SK-N-SH (cell line): Measurements from ENCODE around the gene INPP5A. TPM values are rescaled to one million over a fixed set of nuclear protein-coding genes. Genes with fewer than 3 reads are reported as not detected.

Experiments
- CTCF ChIA-PET: fragments of 300-600, 350-600 bp; formaldehyde crosslinking; extraction: SDS; loops from one replicate; lab custom pipeline; 2021; lab: Yijun Ruan, JAX
- POLR2A ChIA-PET: fragments of 350-600 bp; sonication (Branson Sonifier 250); formaldehyde crosslinking; extraction: SDS; loops from one replicate; lab custom pipeline; 2020; ENCODE audit warnings: antibody characterized with exemption, inconsistent platforms; lab: Yijun Ruan, JAX
- DNase-seq: peaks from one replicate; pipeline ENCODE4 v3.0.0; 2012
- H2AFZ ChIP-seq: fragments of 200-600 bp; sonication (generic); 2 replicates; pipeline ENCODE4 v1.8.1; 2016; ENCODE audit warnings: antibody characterized with exemption, mild to moderate bottlenecking, low read depth
- H3F3A ChIP-seq: fragments of 200-600 bp; sonication (generic); replicated peaks from 2 replicates; pipeline ENCODE3; 2016; ENCODE audit warnings: antibody characterized with exemption, mild to moderate bottlenecking; ENCODE audit not compliant: insufficient read depth
- H3K27ac ChIP-seq, 2 experiments: fragments of 200-500 bp in 1 of 2; fragments of 200-600 bp in 1 of 2; sonication (Bioruptor generic) in 1 of 2; sonication (generic), shearing (Covaris generic) in 1 of 2; 2 replicates each; pipeline versions ENCODE4 v1.5.1 to v1.6.1; 2014 to 2016; ENCODE audit warnings: low read depth in 2 of 2, inconsistent platforms in 1 of 2, low read length in 1 of 2, mild to moderate bottlenecking in 1 of 2, mixed read lengths in 1 of 2
- H3K27me3 ChIP-seq: fragments of 200-600 bp; sonication (generic), shearing (Covaris generic); 2 replicates; pipeline ENCODE4 v1.6.1; 2016; ENCODE audit warnings: mixed run types; ENCODE audit not compliant: insufficient read depth
- H3K36me3 ChIP-seq, 2 experiments: fragments of 200-500 bp in 1 of 2; fragments of 200-600 bp in 1 of 2; sonication (Bioruptor generic) in 1 of 2; sonication (generic) in 1 of 2; replicated peaks in 1 of 2; 2 replicates each; pipeline versions ENCODE3 to v1.5.1; 2014 to 2016; ENCODE audit warnings: low read length in 1 of 2, mild to moderate bottlenecking in 1 of 2; ENCODE audit not compliant: insufficient read depth in 2 of 2, control insufficient read depth in 1 of 2
- H3K4me1 ChIP-seq, 2 experiments: fragments of 200-500 bp in 1 of 2; fragments of 200-600 bp in 1 of 2; sonication (Bioruptor generic) in 1 of 2; sonication (generic), shearing (Covaris generic) in 1 of 2; 2 replicates each; pipeline versions ENCODE4 v1.5.1 to v1.6.1; 2014 to 2016; ENCODE audit warnings: low read depth in 1 of 2, low read length in 1 of 2, mixed run types in 1 of 2; ENCODE audit not compliant: insufficient read depth in 2 of 2, control insufficient read depth in 1 of 2
- H3K4me2 ChIP-seq: fragments of 200-600 bp; sonication (generic), shearing (Covaris generic); 2 replicates; pipeline ENCODE4 v1.6.1; 2017; ENCODE audit warnings: mixed run types
- H3K4me3 ChIP-seq, 2 experiments: fragments of 200-500 bp in 1 of 2; fragments of 200-600 bp in 1 of 2; sonication (Bioruptor generic) in 1 of 2; sonication (generic), shearing (Covaris generic) in 1 of 2; 2 replicates each; pipeline versions ENCODE4 v1.5.1 to v1.8.1; 2014 to 2016; ENCODE audit warnings: low read depth in 2 of 2, inconsistent platforms in 1 of 2, low read length in 1 of 2, mild to moderate bottlenecking in 1 of 2, mixed read lengths in 1 of 2, moderate library complexity in 1 of 2
- H3K79me2 ChIP-seq: fragments of 200-600 bp; sonication (generic); 2 replicates; pipeline ENCODE4 v1.8.1; 2017; ENCODE audit warnings: mild to moderate bottlenecking; ENCODE audit not compliant: insufficient read depth
- H3K9ac ChIP-seq: fragments of 200-600 bp; sonication (generic); 2 replicates; pipeline ENCODE4 v1.6.1; 2017; ENCODE audit warnings: mixed run types
- H3K9me2 ChIP-seq: fragments of 200-600 bp; sonication (generic); 2 replicates; pipeline ENCODE4 v1.6.1; 2017; ENCODE audit warnings: mixed run types
- H3K9me3 ChIP-seq: fragments of 200-600 bp; sonication (generic); 2 replicates; pipeline ENCODE4 v1.6.1; 2017; ENCODE audit warnings: mixed run types, mild to moderate bottlenecking, moderate library complexity
- H4K20me1 ChIP-seq: fragments of 200-600 bp; sonication (generic); 2 replicates; pipeline ENCODE4 v1.6.1; 2017; ENCODE audit warnings: mild to moderate bottlenecking, mixed run types; ENCODE audit not compliant: insufficient read depth
- ELF1 ChIP-seq: IDR thresholded peaks from 2 replicates; pipeline ENCODE4 v1.4.0; 2012
- EZH2phosphoT487 ChIP-seq: fragments of 200-600 bp; sonication (generic); IDR thresholded peaks from 2 replicates; pipeline ENCODE4 v1.6.1; 2017; ENCODE audit warnings: low read depth, mixed run types, mild to moderate bottlenecking, antibody characterized with exemption, moderate library complexity, borderline replicate concordance
- FOSL2 ChIP-seq: IDR thresholded peaks from 2 replicates; pipeline ENCODE4 v1.4.0; 2012; ENCODE audit warnings: low read depth, mild to moderate bottlenecking, moderate library complexity, borderline replicate concordance
- FOXM1 ChIP-seq: IDR thresholded peaks from 2 replicates; pipeline ENCODE4 v1.4.0; 2012; ENCODE audit warnings: low read depth, mild to moderate bottlenecking
- GABPA ChIP-seq: IDR thresholded peaks from 2 replicates; pipeline ENCODE4 v1.4.0; 2012; ENCODE audit warnings: low read depth, mild to moderate bottlenecking
- MEF2A ChIP-seq: IDR thresholded peaks from 2 replicates; pipeline ENCODE4 v1.4.0; 2012; ENCODE audit warnings: low read depth, borderline replicate concordance
- RAD21 ChIP-seq: IDR thresholded peaks from 2 replicates; pipeline ENCODE4 v1.6.1; 2012; ENCODE audit warnings: mild to moderate bottlenecking, low read length
- RCOR1 ChIP-seq: fragments of 150-350 bp; IDR thresholded peaks from 2 replicates; pipeline ENCODE4 v1.6.1; 2017; ENCODE audit warnings: antibody characterized with exemption, low read length
- RXRA ChIP-seq: IDR thresholded peaks from 2 replicates; pipeline ENCODE4 v1.4.0; 2012; ENCODE audit warnings: low read depth, mild to moderate bottlenecking, borderline replicate concordance
- TCF12 ChIP-seq: IDR thresholded peaks from 2 replicates; pipeline ENCODE4 v1.4.0; 2012
- YY1 ChIP-seq: IDR thresholded peaks from 2 replicates; pipeline ENCODE4 v1.4.0; 2012; ENCODE audit warnings: low read depth, mild to moderate bottlenecking
- WGBS: methylation state at CpG from one replicate; pipeline ENCODE4 v1.1.6; 2017; ENCODE audit warnings: low lambda C conversion rate; 5-methylcytosine and 5-hydroxymethylcytosine counted together
- polyA plus RNA-seq, 3 experiments: library from polyadenylated mRNA; depleted of rRNA; stranded (reverse); fragments of >200 nt; gene quantifications; 2 replicates each; pipeline ENCODE4 v1.2.3, GENCODE V29; 2012
- TF ChIP-seq, protein P1 (sequence below): IDR thresholded peaks from 2 replicates; pipeline ENCODE4 v1.4.0; 2012; ENCODE audit warnings: low read depth

Gene INPP5A
- polyA plus RNA-seq, 1 of the 3 experiments (the other 2 are of a cell fraction) = 12.0 TPM

- ChIA-PET POLR2A (no interaction called here), CTCF (interaction anchor here (1.3 to 4.6 kb wide), 3 partner anchors 14 to 192 kb away, joined by 3 to 42 read pairs (median 6); no protein-coding TSS in a partner anchor)
- peaks cover 2 to 4% of the 10 kb centered on the region in 2 experiments for H3K36me3 ChIP-seq
- H3K9ac ChIP-seq = no peak overlapping the region
- H3K27me3 ChIP-seq = no peaks in the 10 kb centered on the region
- no peak overlapping the region for H3K27ac ChIP-seq
- H3K9me2 ChIP-seq = no peaks in the 10 kb centered on the region
- H3K4me2 ChIP-seq = no peak overlapping the region
- WGBS = 97% methylated on average over 12 of the region's 31 CpGs
- TF ChIP-seq GABPA = no peak
- TF ChIP-seq, protein P1, sequence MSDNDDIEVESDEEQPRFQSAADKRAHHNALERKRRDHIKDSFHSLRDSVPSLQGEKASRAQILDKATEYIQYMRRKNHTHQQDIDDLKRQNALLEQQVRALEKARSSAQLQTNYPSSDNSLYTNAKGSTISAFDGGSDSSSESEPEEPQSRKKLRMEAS = no peak
- TF ChIP-seq RCOR1 = no peak
- no peak for TF ChIP-seq FOXM1
- H3K9me3 ChIP-seq = no peaks in the 10 kb centered on the region
- H4K20me1 ChIP-seq = peaks cover 5% of the 10 kb centered on the region; the same call in 1 of the 2 replicates
- no peak overlapping the region for H2AFZ ChIP-seq
- H3K79me2 ChIP-seq = no peaks in the 10 kb centered on the region
- no peak overlapping the region for H3K4me3 ChIP-seq
- DNase-seq = no peak
- H3F3A ChIP-seq = no peaks in the 10 kb centered on the region
- peaks cover 0 to 44% of the 10 kb centered on the region in 2 experiments; a peak in 2 of 4 replicates for H3K4me1 ChIP-seq
These were observed 115.5 kb downstream of the INPP5A start for GRCh38 chr10:132652936-132653590.

- Histone ChIP-seq H3K9ac (no peak overlapping the region), H3F3A (no peaks in the 10 kb centered on the region), H4K20me1 (peaks cover 5% of the 10 kb centered on the region; the same call in 1 of the 2 replicates), H3K4me2 (no peak overlapping the region), H2AFZ (no peak overlapping the region), H3K9me3 (no peaks in the 10 kb centered on the region), H3K9me2 (no peaks in the 10 kb centered on the region), H3K27me3 (no peaks in the 10 kb centered on the region), H3K36me3 (peaks cover 2 to 4% of the 10 kb centered on the region in 2 experiments), H3K79me2 (no peaks in the 10 kb centered on the region), H3K4me1 (peaks cover 0 to 40% of the 10 kb centered on the region in 2 experiments; a peak in 2 of 4 replicates), H3K27ac (no peak overlapping the region), H3K4me3 (no peak overlapping the region)
- 96% methylated on average over 19 of the region's 20 CpGs for WGBS
- TF ChIP-seq MEF2A = no peak
- no peak for TF ChIP-seq GABPA
- TF ChIP-seq FOSL2 = no peak
- TF ChIP-seq RXRA = no peak
- no peak for TF ChIP-seq EZH2phosphoT487
- no peak for TF ChIP-seq RAD21
- no peak for TF ChIP-seq ELF1
- TF ChIP-seq RCOR1 = no peak
- TF ChIP-seq FOXM1 = no peak
- TF ChIP-seq, protein P1 = no peak
- TF ChIP-seq TCF12 = no peak
- TF ChIP-seq YY1 = no peak
- ChIA-PET CTCF (interaction anchor here (0.6 to 4.6 kb wide), 24 partner anchors 11 to 508 kb away, joined by 3 to 42 read pairs (median 6); no protein-coding TSS in a partner anchor), POLR2A (no interaction called here)
- DNase-seq = no peak
These were observed 116.1 kb downstream of the INPP5A start for GRCh38 chr10:132653721-132654120.
